Stimulated activated CD4-positive, alpha-beta T cell treated with anti-CD3 and anti-CD28 coated beads, Interleukin-4, amount 100 ng/mL, for 24 hours (primary cell): ENCODE measurements around the gene WDR55.
"Not testable (repeated sequence)": the region's sequence is repeated elsewhere in the genome, so short reads cannot be mapped to it uniquely, and the experiment has no call there.

Experiments
- DNase-seq: peaks from one replicate; pipeline ENCODE4 v3.0.0-alpha.2; 2020

WDR55 gene

GRCh38 chr5:140713562-140714094 lies 48.9 kb downstream of the WDR55 start:
- no peak for DNase-seq

GRCh38 chr5:140716238-140716637 lies 51.5 kb downstream of the WDR55 start:
- not testable (repeated sequence) for DNase-seq

GRCh38 chr5:140718266-140718592 lies 53.5 kb downstream of the WDR55 start:
- no peak for DNase-seq

- not testable (repeated sequence) for DNase-seq
Measured at GRCh38 chr5:140720738-140721137, 56.0 kb downstream of the WDR55 start.

GRCh38 chr5:140721395-140721794 lies 56.7 kb downstream of the WDR55 start:
- DNase-seq = not testable (repeated sequence)
